Measurements from ENCODE around the gene SEMA5A.

- no peak for TF ChIP-seq CTCF (IDR thresholded peaks at IDR 0.05)
- TF ChIP-seq EZH2 (IDR thresholded peaks at IDR 0.05; ENCODE audit: borderline replicate concordance, insufficient read depth, low read depth, low read length, poor library complexity, severe bottlenecking): no peak
These were observed 89.9 kb downstream of the SEMA5A start for GRCh38 chr5:9455826-9456434.

All from B cell (primary cell).